GM23248 (cell line): ENCODE measurements around the gene PPP6R2.

Experiments
- EZH2 ChIP-seq: fragments of 200-600 bp; sonication (generic); IDR thresholded peaks from 2 replicates; pipeline ENCODE4 v1.6.1; 2018; ENCODE audit warnings: antibody characterized with exemption, mild to moderate bottlenecking; ENCODE audit not compliant: insufficient read depth, poor library complexity, severe bottlenecking
- EZH2phosphoT487 ChIP-seq: fragments of 200-600 bp; sonication (generic); IDR thresholded peaks from 2 replicates; pipeline ENCODE4 v1.6.1; 2018; ENCODE audit warnings: antibody characterized with exemption, moderate library complexity, mild to moderate bottlenecking, low read depth; ENCODE audit not compliant: insufficient read depth

- no peak for TF ChIP-seq EZH2
- no peak for TF ChIP-seq EZH2phosphoT487
Measured at GRCh38 chr22:50318698-50319411, 24.3 kb upstream of the PPP6R2 start.
